Fibroblast of villous mesenchyme (primary cell): ENCODE results near the gene LRRC46. TPM values are rescaled to one million over a fixed set of nuclear protein-coding genes. Genes with fewer than 3 reads are reported as not detected.
A peak's percentile ranks its signal among the peaks of the same experiment; 100 is the strongest.

Source experiments
- DNase-seq: peaks from one replicate; pipeline ENCODE4 v3.0.0-alpha.2; 2010; ENCODE audit warnings: low read depth
- H3K4me3 ChIP-seq: 2 replicates; pipeline ENCODE4 v1.5.1; 2011; ENCODE audit warnings: low read depth, mild to moderate bottlenecking, low read length
- total RNA-seq: library from RNA; depleted of rRNA; stranded (reverse); fragments of >200 nt; gene quantifications from 2 replicates; pipeline ENCODE4 v1.2.3, GENCODE V29; 2012
- TF ChIP-seq, protein P1 (sequence below): IDR thresholded peaks from 2 replicates; pipeline ENCODE4 v1.5.1; 2012; ENCODE audit warnings: low read depth, mild to moderate bottlenecking, low read length; ENCODE audit not compliant: insufficient read depth

LRRC46 gene
- total RNA-seq, 1 donor = under 0.01 TPM

- H3K4me3 ChIP-seq = peak overlapping the region; percentile 72
- DNase-seq = no peak
Measured at GRCh38 chr17:47820033-47820789, 11.3 kb upstream of the LRRC46 start.

GRCh38 chr17:47821031-47821423 lies 10.4 kb upstream of the LRRC46 start:
- TF ChIP-seq, protein P1, sequence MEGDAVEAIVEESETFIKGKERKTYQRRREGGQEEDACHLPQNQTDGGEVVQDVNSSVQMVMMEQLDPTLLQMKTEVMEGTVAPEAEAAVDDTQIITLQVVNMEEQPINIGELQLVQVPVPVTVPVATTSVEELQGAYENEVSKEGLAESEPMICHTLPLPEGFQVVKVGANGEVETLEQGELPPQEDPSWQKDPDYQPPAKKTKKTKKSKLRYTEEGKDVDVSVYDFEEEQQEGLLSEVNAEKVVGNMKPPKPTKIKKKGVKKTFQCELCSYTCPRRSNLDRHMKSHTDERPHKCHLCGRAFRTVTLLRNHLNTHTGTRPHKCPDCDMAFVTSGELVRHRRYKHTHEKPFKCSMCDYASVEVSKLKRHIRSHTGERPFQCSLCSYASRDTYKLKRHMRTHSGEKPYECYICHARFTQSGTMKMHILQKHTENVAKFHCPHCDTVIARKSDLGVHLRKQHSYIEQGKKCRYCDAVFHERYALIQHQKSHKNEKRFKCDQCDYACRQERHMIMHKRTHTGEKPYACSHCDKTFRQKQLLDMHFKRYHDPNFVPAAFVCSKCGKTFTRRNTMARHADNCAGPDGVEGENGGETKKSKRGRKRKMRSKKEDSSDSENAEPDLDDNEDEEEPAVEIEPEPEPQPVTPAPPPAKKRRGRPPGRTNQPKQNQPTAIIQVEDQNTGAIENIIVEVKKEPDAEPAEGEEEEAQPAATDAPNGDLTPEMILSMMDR = no peak
- peak overlapping the region; percentile 72 for H3K4me3 ChIP-seq
- no peak for DNase-seq

More at GRCh38 chr17:47820033-47820789, 11.3 kb upstream of the LRRC46 start:
- TF ChIP-seq, protein P1 = no peak

GRCh38 chr17:47821424-47822391 lies 9.8 kb upstream of the LRRC46 start, which contains the start of gene OSBPL7:
OSBPL7 (minus strand) TSS chr17:47821794; CDS start chr17:47820278, 1,516 bp downstream.
- peak; percentile 83 for DNase-seq
- H3K4me3 ChIP-seq = peak within 1 kb of the TSS; percentile 72
- TF ChIP-seq, protein P1 = peak; percentile 8

- no peak overlapping the region for H3K4me3 ChIP-seq
- TF ChIP-seq, protein P1 = no peak
- DNase-seq = no peak
Measured at GRCh38 chr17:47822785-47823184, 8.7 kb upstream of the LRRC46 start.

- H3K4me3 ChIP-seq = no peak overlapping the region
- TF ChIP-seq, protein P1 = no peak
- no peak for DNase-seq
Measured at GRCh38 chr17:47823519-47823918, 8.0 kb upstream of the LRRC46 start.

DNA sequence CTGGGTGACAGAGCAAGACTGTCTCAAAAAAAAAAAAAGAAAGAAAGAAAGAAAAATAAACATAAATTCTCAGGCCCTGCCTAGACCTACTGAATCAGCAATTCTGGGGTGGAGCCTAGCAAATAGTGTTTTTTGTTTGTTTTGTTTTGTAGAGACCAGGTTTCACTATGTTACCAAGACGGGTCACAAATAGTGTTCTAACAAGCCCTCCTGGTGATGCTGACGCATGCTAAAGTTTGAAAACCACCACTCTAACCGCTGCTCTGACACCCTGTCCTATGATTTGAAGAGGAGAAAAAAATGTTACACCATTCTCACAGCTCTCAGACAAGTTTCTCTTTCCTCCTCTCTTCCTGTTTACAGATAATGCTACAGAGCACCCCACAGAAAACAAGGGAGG lies 1.6 kb upstream of the LRRC46 start:
- DNase-seq = no peak
- TF ChIP-seq, protein P1 = no peak
- no peak overlapping the region for H3K4me3 ChIP-seq
